Germinal center (tissue), 1 donor: ENCODE measurements around the gene PLEKHM2.
A peak's percentile ranks its signal among the peaks of the same experiment; 100 is the strongest.
"Not testable (repeated sequence)": the region's sequence is repeated elsewhere in the genome, so short reads cannot be mapped to it uniquely, and the experiment has no call there.

Source experiments
- DNase-seq: peaks from one replicate; pipeline ENCODE4 v3.0.0; 2012; ENCODE audit warnings: mixed read lengths, low spot score

Gene PLEKHM2, protein sequence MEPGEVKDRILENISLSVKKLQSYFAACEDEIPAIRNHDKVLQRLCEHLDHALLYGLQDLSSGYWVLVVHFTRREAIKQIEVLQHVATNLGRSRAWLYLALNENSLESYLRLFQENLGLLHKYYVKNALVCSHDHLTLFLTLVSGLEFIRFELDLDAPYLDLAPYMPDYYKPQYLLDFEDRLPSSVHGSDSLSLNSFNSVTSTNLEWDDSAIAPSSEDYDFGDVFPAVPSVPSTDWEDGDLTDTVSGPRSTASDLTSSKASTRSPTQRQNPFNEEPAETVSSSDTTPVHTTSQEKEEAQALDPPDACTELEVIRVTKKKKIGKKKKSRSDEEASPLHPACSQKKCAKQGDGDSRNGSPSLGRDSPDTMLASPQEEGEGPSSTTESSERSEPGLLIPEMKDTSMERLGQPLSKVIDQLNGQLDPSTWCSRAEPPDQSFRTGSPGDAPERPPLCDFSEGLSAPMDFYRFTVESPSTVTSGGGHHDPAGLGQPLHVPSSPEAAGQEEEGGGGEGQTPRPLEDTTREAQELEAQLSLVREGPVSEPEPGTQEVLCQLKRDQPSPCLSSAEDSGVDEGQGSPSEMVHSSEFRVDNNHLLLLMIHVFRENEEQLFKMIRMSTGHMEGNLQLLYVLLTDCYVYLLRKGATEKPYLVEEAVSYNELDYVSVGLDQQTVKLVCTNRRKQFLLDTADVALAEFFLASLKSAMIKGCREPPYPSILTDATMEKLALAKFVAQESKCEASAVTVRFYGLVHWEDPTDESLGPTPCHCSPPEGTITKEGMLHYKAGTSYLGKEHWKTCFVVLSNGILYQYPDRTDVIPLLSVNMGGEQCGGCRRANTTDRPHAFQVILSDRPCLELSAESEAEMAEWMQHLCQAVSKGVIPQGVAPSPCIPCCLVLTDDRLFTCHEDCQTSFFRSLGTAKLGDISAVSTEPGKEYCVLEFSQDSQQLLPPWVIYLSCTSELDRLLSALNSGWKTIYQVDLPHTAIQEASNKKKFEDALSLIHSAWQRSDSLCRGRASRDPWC

DNA sequence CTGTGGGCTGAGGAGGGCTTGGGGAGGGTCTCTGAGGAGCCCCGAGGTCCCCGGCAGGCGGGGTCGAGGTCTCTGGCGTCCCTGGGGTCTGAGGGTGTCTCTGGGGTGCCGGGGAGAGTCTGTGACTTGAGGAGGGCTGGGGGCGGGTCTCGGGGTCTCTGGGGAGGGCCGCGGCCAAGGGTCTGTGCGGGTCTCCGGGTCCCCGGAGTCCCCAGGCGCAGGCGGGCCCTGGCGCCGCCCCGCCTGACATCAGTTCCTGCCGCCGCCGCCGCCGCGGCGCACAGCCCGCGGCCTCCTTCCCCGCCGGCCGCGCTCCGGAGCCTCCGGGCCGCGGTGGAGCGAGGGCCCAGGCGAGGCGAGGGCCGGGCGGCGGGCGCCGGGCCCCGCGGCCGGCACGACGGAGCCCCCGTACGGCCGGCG lies at the start of gene PLEKHM2:
PLEKHM2 (plus strand) TSS at position 279 of the 420 bp plus-strand sequence. CDS start 239 bp downstream, outside the sequence.
- peak; percentile 79 for DNase-seq

DNA sequence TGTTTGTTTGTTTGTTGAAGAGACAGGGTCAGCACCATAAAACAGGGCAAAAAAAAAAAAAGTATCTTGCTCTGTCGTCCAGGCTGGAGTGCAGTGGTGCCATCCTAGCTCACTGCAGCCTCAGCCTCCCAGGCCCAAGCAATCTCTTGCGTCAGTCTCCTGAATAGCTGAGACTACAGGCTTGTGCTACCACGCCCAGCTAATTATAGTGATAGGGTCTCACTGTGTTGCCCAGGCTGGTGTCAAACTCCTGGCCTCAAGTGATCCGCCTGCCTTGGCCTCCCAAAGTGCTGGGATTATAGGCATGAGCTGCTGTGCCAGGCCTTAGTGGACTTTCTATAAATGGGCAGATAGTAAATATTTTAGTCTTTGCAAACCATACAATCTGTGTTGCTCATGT lies 47.7 kb upstream of the PLEKHM2 start:
- DNase-seq = no peak

DNA sequence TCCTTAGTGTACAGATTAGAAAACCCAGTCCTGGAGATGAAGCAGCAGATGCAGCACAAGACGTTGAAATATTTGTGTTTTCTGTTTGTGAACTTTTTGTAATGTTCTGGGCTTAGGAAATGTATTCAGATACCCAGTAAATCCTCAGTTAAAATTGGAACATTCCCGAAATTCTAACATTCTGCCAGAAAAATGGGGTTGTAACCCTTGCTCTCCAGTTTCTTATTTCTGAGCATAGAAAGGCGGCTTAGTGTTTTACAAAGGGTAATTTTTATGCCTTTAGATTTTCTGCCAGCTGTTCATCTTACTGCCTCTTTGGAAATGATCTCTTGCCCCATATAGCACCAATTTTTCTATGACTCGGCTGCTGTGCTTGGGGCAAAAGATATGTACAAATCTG lies 46.3 kb upstream of the PLEKHM2 start:
- no peak for DNase-seq

DNA sequence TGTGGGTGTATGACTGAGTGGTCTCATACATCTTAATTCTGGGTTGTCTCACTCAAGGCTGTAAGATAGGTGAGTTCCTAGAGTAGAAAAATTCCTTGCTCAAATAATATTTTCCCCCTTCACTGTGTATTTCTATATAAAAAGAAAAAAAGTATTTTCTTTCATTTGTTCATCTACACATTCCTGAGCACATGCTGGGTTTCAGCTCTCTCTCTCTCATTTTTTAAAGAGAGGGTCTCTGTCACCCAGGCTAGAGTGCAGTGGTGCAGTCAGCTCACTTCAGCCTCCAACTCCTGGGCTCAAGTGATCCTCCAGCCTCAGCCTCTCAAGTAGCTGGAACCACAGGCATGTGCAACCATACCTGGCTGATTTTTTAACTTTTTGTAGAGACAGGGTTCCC lies 44.9 kb upstream of the PLEKHM2 start:
- no peak for DNase-seq

DNA sequence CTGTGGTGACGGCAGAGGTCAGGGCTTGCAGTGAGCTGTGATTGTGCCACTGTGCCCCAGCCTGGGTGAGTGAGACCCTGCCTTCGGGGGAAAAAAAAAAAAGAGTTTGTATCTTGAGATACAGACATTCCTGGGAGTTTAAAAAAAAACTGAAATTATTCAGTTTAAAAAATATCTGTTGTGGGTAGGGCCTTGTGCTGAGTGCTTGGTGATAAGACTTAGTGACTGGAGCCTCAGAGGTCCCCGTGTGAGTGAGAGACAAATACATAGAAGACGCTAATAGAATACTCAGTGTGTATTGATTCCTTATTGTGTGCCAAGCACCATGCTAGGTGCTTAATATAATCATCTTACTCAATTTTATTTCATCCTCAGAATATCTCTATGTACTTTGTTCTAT lies 44.2 kb upstream of the PLEKHM2 start:
- no peak for DNase-seq

DNA sequence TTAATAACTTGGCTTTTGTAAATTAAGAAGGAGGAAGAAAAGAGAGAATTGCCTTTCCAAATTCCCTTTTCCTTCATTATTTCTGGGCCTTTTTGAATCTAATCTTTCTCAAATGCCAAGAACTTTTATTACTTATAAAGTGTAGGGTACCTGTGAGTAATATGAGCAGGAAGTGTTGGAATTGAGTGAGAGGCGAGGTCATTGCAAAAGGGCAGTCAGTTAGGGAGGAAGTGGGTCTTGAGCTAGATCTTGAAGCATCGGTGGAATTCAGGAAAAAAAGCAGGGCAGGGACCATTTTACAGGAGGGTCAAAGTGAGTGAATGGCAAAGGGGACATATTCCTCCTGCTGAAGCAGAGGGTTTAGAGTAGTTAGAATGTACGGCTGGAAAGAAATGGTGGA lies 43.5 kb upstream of the PLEKHM2 start:
- DNase-seq = no peak

DNA sequence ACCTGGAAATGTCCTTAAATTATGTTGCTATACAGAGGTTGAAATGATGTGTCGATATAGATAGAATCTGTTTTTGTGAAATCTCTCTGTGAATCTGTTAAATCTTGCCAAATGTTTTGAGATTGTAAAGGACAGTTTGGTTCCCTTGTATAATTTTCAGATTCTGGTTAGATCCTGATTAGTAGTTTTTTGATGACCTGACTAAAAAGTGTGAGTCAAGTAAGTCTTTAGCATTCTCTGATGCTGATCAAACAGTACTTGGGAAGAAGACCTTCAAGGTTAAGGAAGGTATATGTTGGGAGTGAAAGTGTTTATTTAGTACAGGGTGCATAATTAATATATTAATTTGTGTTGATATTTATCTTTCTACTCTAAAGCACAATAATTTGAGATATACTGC lies 34.2 kb upstream of the PLEKHM2 start:
- no peak for DNase-seq

DNA sequence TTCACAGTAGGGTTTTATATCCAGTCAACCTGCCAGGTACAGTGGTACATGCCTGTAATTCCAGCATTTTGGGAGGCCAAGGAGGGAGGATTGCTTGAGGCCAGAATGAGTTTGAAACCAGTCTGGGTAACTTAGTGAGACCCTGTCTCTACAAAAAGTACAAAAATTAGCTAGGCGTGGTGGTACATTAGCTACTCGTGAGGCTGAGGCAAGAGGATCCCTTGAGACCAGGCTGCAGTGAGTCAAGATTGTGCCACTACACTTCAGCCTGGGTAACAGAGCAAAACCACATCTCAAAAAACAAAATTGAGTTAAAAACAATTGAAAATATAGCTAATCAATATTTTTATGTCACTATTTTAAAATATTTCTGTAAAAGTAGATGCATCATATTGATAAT lies 33.7 kb upstream of the PLEKHM2 start:
- DNase-seq = no peak

DNA sequence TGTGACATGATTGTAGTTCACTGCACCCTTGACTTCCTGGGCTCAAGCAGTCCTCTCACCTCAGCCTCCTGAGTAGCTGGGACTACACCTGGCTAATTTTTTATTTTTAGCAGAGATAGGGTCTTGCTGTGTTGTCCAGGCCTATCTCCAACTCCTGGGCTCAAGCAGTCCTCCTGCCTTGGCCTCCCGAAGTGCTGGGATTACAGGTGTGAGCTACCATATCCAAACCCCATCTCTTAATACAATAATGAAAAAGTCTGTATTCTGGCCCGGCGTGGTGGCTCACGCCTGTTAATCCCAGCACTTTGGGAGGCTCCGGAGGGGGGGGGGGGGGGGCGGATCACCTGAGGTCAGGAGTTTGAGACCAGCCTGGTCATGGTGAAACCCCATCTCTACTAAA lies 32.0 kb upstream of the PLEKHM2 start:
- DNase-seq = not testable (repeated sequence)

DNA sequence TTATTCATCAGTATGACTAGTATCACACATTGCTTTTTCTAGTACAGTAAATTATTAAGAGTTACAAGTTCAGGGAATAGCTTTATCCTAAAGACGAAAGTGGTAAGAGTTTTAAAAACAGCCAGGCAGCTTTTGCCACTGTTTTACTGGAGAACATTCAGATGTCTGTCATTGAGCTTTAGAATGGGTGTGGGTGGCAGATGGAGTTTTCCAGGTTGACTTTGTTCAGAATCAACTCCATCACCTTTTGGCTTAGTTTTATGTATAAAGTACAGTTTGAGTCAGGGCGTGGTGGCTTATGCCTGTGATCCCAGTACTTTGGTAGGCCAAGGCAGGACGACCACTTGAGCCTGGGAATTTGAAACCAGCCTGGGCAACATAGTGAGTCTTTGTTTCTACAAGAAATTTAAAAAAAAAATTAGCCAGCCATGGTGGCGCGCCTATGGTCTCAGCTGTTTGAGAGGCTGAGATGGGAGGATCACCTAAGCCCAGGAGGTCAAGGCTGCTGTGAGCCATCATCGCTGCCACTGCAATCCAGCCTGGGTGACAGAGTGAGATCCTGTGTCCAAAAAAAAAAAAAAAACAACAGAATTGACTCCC lies 29.9 kb upstream of the PLEKHM2 start:
- DNase-seq = no peak

DNA sequence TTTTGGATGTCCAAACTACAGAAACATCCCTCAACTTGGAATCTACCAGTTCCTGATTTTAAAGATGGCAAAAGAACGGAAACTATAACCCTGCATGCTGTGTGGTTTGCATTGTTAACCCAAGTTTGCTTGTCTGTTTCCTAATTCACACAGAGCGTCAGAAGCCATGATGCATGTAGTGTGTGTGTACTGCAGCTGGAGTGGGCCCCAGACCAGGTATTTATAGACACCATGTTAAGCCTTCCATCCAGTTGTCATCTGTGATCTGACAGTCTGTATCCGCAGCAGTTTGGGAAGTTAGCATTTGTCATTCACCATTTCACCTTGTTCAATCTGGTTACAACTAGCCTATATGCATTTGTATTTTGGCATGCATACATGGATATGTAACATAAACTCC lies 27.7 kb upstream of the PLEKHM2 start:
- DNase-seq = no peak

DNA sequence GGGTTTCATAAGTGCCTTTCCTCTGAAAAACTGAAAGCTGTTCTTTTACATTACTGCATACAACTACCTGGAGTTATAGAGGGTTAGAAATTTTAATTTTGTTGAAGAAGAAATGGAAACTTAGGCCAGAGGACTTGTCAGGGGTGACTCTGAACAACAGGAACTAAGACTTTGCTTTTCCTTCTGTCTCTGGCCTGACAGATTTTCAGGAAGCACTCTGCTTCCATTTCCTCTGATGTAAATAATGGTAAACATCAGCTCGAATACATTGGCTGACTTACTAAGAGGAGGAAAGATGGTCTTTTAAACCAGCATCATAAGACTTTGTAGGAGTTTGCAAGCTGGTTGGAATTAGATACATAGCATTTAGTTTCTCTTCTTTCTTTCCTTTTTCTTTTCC lies 27.1 kb upstream of the PLEKHM2 start:
- DNase-seq = no peak

DNA sequence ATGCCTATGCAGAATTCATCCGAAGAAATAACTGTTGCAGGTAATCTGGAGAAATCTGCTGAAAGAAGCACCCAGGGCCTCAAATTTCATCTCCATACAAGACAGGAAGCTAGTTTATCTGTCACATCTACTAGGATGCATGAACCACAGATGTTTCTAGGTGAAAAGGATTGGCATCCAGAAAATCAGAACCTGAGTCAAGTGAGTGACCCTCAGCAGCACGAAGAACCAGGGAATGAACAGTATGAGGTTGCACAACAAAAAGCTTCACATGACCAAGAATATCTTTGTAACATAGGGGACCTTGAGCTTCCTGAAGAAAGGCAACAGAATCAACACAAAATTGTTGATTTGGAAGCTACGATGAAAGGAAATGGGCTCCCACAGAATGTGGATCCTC lies 24.0 kb upstream of the PLEKHM2 start:
- no peak for DNase-seq

DNA sequence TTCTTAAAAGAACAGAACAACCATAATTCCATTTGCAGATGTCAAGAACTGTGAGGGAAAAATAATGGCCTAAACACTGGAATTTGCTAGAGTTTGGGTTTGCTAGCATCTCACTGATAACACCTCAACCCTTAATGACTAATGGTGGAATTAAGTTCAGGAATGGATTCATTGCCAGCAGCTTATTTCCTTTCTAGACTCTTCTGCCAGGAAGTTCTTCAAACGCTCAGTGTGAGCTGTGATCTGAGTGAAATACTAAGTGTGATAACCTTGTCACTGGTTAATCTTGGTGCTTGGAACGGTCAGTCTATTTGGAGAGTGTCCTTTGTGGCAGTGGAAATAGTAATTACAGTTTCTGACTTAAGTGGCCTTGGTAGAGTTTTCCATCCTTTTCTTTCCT lies 21.6 kb upstream of the PLEKHM2 start:
- no peak for DNase-seq

DNA sequence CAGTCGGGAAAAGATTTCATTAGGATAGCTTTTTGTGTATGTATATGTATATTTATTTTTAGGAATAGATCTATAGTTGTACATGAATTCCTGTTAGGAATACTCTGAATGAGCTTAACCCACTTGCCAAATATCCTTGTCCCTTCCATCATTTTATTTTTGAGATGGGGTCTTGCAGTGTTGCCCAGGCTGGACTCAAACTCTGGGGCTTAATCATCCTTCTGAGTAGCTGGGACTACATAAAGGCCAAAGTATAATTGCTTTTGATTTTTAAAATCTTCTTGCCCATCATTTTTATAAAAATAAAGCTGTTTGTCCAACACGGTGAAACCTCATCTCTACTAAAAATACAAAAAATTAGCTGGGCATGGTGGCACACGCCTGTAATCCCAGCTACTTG lies 20.2 kb upstream of the PLEKHM2 start:
- no peak for DNase-seq

DNA sequence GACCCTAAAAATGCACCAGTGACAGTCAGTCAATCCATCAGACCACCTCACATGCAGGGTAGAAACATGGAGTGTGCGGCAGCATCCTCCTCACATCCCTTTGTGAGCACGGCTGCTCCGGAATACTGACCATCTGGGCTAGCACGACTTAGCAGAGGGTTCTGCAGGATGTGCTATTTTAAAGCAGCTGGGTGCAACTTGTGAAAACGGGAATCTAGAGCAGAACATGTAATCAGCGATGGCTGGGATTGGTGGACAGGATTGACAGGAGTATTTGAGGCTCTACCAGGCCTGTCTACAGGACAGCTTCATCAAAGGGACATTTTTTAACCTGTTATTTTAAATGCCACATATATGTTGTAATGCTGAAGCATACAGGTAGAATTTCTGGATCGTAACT lies 16.8 kb upstream of the PLEKHM2 start:
- no peak for DNase-seq

DNA sequence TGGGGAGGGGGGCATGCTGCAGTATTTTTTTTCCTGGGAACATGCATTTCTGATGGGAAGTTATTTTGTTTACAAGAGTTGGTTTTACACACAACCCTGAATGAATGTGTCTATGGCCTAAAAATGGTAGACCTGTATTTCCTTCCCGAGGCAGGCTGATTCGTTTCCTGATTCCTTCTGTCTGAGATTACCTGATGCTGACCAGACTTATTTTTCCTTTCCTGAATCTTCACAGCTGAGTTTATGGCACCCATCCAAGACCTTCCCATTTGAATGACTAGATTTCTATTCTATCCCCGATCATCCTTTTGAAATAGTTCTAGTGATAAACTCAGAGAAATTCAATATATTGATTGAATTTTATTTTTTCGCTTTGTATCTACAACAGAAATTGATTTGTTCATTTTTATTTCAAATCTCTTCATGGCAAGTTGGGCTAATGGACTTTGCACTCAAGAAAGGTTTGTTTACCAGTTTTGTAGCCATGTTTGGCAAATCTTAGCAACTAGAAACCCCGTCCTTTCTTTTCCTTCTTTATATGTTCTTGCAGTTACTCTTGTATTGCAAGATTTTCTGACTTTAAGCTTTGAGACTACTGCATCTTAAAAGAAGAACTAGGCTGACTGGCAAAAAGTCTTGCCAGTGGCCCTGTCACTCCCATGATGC lies 15.9 kb upstream of the PLEKHM2 start:
- DNase-seq = no peak

DNA sequence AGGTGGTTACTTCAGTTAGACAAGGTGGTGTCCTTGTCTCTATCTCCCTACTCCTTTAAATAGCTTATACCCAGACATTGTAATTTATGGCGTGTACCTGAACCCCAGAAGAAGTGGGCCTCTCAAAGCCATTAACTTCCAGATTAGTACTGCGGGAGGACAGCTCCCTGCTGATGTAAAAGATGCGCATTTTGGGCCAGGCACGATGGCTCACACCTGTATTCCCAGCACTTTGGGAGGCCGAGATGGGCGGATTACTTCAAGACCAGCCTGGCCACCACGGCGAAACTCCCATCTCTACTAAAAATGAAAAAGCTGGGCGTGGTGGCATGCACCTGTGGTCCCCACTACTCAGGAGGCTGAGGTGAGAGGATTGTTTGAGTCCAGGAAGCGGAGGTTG lies 15.0 kb upstream of the PLEKHM2 start:
- no peak for DNase-seq

DNA sequence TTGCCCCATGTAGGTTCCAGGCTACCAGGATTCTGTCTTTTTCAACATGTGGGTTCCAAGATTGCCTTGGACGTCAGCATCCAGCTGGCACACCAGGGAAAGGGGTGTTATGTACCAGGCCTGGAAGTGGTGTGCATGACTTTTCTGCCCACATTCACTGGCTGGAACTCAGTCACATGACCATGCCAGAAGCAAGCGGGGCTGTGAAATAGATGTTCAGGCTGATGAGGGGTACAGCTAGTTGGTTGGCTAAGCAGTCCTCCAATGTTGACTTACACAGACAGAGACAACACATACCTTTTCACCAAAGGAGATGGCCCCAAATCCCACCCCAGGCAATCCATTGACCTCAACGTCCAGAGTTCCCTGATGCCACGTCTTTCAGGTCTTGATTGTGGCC lies 14.3 kb upstream of the PLEKHM2 start:
- no peak for DNase-seq

DNA sequence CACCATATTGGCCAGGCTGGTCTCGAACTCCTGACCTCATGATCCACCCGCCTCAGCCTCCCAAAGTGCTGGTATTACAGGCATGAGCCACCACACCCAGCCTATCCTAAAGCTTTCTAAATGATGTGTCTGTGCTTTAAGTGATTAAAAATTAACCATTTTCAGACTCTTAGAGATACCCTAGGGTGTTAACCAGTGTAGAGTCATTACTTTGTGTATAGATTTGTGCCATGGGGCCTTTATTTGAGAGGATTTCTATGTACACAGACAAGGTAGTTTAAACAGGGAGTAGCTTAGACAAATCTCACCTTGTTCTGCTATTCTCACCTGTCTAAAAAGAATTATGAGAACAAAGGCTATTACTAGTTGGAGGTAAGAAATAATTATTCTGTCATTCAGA lies 12.7 kb upstream of the PLEKHM2 start:
- DNase-seq = no peak

DNA sequence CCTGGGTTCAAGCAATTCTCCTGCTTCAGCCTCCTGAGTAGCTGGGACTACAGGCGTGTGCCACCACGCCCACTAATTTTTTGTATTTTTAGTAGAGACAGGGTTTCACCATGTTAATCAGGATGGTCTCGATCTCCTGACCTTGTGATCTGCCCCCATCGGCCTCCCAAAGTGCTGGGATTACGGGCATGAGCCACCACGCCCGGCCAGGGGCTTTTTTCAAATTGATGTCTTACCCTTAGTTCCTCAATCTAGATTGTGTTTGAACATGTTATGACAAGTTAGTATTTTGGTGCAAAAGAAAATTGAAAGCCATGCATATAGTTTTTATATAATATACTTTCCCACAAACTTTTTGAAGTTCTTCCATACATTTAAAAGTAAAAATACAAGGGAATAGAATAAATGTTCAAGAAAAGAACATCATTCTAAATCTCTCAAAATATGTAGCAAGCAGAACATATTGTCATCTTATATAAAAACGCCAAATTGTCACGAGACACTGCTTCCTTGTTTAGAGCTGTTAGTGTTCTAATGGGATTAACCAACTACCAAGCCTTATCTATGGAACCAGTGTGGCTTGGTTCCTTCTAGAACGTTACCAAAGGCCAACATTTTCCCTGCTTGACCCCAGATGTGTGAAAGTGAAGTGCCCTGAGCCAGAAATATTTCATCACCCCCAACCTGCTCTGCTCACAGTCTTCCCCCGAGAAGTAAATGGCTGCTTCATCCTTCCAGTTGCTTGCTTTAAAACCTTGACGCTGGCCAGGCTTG lies 9.5 kb upstream of the PLEKHM2 start:
- DNase-seq = no peak
